Lower lobe of right lung (tissue), 2 donors: ENCODE measurements around the gene FRYL. TPM values are rescaled to one million over a fixed set of nuclear protein-coding genes. Genes with fewer than 3 reads are reported as not detected.

Experiments used
- ATAC-seq, 2 donors: fragments of 200-7000 bp; cut with Tn5 transposase; one replicate each; pipeline ENCODE4 v1.9.1; 2020 to 2022; ENCODE audit warnings: mild to moderate bottlenecking in 2 of 2, moderate library complexity in 2 of 2
- DNase-seq: peaks from one replicate; pipeline ENCODE4 v3.0.0-alpha.2; 2020
- H3K27ac ChIP-seq: fragments of 200-600 bp; one replicate; pipeline ENCODE4 v1.8.0; 2022
- H3K27me3 ChIP-seq: fragments of 200-600 bp; one replicate; pipeline ENCODE4 v1.8.0; 2022; ENCODE audit warnings: low read depth
- H3K36me3 ChIP-seq: fragments of 200-600 bp; one replicate; pipeline ENCODE4 v1.8.0; 2022; ENCODE audit warnings: mild to moderate bottlenecking
- H3K4me1 ChIP-seq: fragments of 200-600 bp; one replicate; pipeline ENCODE4 v1.8.0; 2022
- H3K4me3 ChIP-seq: fragments of 200-600 bp; one replicate; pipeline ENCODE4 v1.8.0; 2022; ENCODE audit warnings: mild to moderate bottlenecking
- H3K9me3 ChIP-seq: fragments of 200-600 bp; one replicate; pipeline ENCODE4 v1.8.0; 2022
- intact Hi-C: fragments of 100-400 bp; cut with DNase I; formaldehyde crosslinking; loops from one replicate; pipeline ENCODE4 v1.11.0; 2022
- total RNA-seq: library from RNA; stranded (reverse); fragmentation: NEBNext Ultra II Directional; extraction: Animal tissue kit (Norgen Biotek cat#: 25700); gene quantifications from one replicate; pipeline ENCODE4 v1.2.1, GENCODE V29; 2021
- TF ChIP-seq, protein P1 (sequence below): fragments of 200-600 bp; IDR thresholded peaks from one replicate; pipeline ENCODE4 v1.8.0; 2022; ENCODE audit warnings: antibody characterized with exemption, mild to moderate bottlenecking
- donor health status: DM: no; HTN: yes; CAD: no; lungs with severe emphysema.

FRYL gene
- total RNA-seq, 1 donor from 2014 or later: 85.0 TPM

DNA sequence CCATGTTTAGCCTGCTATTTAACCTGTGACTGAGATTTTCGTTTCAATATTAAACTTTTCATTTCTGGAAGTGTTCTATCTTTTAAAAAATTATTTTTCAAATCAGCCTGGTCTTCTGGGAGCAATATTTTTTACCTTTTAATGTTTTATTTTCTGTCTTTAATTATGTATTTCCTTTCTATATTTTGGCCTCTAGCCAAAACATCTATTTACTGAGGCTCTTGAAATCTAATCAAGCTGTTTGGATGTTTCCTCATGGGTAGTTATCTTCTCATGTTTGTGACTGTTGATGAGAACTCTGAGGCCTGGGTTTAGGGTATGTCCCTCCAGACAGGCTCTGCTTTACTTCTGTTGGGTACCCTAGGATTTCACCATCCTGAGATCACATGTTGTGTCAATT lies 307.3 kb downstream of the FRYL start:
- H3K36me3 ChIP-seq: no peaks in the 10 kb centered on the region
- no peak overlapping the region for H3K27ac ChIP-seq
- intact Hi-C loops: no loop called here
- H3K4me1 ChIP-seq: no peaks in the 10 kb centered on the region
- ATAC-seq (no peak), DNase-seq (no peak)
- H3K4me3 ChIP-seq: no peak overlapping the region
- H3K27me3 ChIP-seq: no peaks in the 10 kb centered on the region
- TF ChIP-seq, protein P1, sequence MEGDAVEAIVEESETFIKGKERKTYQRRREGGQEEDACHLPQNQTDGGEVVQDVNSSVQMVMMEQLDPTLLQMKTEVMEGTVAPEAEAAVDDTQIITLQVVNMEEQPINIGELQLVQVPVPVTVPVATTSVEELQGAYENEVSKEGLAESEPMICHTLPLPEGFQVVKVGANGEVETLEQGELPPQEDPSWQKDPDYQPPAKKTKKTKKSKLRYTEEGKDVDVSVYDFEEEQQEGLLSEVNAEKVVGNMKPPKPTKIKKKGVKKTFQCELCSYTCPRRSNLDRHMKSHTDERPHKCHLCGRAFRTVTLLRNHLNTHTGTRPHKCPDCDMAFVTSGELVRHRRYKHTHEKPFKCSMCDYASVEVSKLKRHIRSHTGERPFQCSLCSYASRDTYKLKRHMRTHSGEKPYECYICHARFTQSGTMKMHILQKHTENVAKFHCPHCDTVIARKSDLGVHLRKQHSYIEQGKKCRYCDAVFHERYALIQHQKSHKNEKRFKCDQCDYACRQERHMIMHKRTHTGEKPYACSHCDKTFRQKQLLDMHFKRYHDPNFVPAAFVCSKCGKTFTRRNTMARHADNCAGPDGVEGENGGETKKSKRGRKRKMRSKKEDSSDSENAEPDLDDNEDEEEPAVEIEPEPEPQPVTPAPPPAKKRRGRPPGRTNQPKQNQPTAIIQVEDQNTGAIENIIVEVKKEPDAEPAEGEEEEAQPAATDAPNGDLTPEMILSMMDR: no peak
- no peaks in the 10 kb centered on the region for H3K9me3 ChIP-seq

DNA sequence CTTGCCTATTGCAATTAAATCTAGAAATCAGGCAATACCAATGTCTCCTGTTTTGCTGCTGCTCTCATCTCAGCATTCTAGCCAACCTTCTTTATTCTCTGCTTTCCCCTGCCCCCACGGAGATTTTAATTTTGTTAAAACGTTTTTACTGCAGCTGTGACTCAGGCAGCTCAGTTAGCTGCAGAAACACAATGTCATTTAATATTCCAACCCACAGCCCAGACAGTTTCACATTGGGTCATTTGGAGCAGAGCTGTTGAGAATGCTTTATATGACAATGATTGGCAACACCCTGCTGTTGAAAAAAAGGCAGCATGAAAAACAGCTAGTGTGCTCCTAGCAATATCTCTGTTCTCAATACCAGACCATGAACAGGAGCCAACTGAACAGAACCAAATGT lies 309.5 kb downstream of the FRYL start:
- no peaks in the 10 kb centered on the region for H3K36me3 ChIP-seq
- TF ChIP-seq, protein P1: no peak
- no peak overlapping the region for H3K27ac ChIP-seq
- no peak overlapping the region for H3K4me3 ChIP-seq
- DNase-seq (no peak), ATAC-seq (no peak)
- no peaks in the 10 kb centered on the region for H3K9me3 ChIP-seq
- intact Hi-C loops: no loop called here
- no peaks in the 10 kb centered on the region for H3K27me3 ChIP-seq
- H3K4me1 ChIP-seq: no peaks in the 10 kb centered on the region

DNA sequence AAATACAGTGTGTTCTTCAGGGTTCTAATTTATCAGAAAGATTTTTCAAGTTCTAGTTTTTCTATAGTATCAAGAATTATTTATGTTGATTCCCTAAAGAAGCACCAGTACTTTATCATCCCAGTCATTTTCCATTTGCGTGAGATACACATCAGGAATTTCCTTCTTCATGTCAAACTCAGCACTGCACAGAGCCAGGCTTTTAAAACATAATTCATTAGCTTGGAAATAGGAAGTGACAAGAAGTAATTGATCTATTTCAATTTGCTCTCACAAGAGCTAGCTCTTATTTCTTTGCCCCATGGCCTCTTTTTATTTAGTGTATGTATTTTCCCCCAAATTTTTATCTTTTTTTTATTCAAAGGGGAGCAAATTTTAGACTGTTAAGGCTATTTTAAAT lies 309.9 kb downstream of the FRYL start:
- intact Hi-C loops: no loop called here
- no peak for ATAC-seq
- Histone ChIP-seq H3K4me3 (no peak overlapping the region), H3K36me3 (no peaks in the 10 kb centered on the region), H3K27ac (no peak overlapping the region), H3K27me3 (no peaks in the 10 kb centered on the region), H3K4me1 (no peaks in the 10 kb centered on the region), H3K9me3 (no peaks in the 10 kb centered on the region)
- DNase-seq: no peak
- TF ChIP-seq, protein P1: no peak

DNA sequence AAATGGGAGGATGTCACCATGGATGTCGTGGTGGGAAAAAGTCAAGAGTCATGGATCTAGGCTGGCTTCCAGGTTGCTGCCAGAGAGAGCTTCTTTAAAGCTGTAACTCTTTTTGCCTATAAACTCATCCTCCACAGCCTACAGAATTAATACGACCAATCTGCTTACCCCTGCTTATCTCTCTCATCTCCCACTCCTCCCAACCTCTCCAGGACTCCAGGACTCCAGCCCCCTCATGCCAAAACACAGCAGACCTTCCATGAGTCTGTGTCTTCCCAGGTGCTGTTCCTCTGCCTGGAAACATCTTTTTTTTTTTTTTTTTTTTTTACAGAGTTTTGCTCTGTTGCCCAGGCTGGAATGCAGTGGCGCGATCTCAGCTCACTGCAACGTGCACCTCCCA lies 312.2 kb downstream of the FRYL start:
- intact Hi-C loops: no loop called here
- Histone ChIP-seq H3K4me3 (no peak overlapping the region), H3K27ac (no peak overlapping the region), H3K27me3 (no peaks in the 10 kb centered on the region), H3K9me3 (no peaks in the 10 kb centered on the region), H3K36me3 (no peaks in the 10 kb centered on the region), H3K4me1 (no peaks in the 10 kb centered on the region)
- TF ChIP-seq, protein P1: no peak
- ATAC-seq (no peak), DNase-seq (no peak)

DNA sequence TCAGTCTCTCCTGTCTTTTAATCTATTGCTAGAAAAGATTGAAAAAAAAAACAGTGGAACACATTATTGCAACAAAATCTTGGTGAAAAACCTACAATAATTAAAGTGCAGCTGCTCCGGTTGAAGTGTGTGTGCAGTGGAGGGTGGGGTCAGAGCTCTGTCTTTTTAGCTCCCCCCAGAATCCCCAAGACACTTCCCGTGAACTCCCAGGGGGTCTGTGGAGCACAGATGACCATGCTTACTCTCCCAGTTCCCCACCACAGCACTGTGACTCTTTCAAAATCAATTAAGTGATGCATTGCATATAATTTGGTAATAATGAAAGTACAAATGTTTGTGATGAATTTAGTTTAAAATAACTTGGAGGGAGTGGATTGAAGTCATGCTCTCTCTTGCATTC lies 312.6 kb downstream of the FRYL start:
- DNase-seq (no peak), ATAC-seq (no peak)
- intact Hi-C loops: no loop called here
- no peak overlapping the region for H3K4me3 ChIP-seq
- H3K9me3 ChIP-seq: no peaks in the 10 kb centered on the region
- TF ChIP-seq, protein P1: no peak
- H3K36me3 ChIP-seq: no peaks in the 10 kb centered on the region
- no peak overlapping the region for H3K27ac ChIP-seq
- no peaks in the 10 kb centered on the region for H3K4me1 ChIP-seq
- no peaks in the 10 kb centered on the region for H3K27me3 ChIP-seq

DNA sequence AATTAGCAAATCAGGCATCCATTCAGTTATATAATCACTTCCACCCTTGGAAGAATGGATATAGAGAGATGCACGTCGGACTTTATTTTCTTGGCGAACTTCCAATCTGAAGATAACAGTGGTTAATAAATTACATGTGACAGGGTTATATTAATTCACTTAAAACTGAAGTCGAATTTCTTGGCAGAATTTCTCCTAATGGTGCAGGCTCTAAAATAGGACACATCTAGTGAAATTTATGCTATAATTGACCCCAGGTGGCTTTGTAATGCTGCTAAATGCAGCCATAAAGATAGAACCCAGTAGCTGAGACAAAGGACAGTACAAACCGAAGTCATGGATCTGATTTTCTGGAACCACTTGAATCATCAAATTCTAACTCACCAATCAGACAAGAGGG lies 317.7 kb downstream of the FRYL start:
- intact Hi-C loops: no loop called here
- no peak for ATAC-seq
- no peak overlapping the region for H3K27ac ChIP-seq
- no peaks in the 10 kb centered on the region for H3K36me3 ChIP-seq
- DNase-seq: no peak
- no peaks in the 10 kb centered on the region for H3K4me1 ChIP-seq
- H3K9me3 ChIP-seq: no peaks in the 10 kb centered on the region
- TF ChIP-seq, protein P1: no peak
- no peak overlapping the region for H3K4me3 ChIP-seq
- no peaks in the 10 kb centered on the region for H3K27me3 ChIP-seq
